ENCODE data around the gene IGFBP3. TPM values are rescaled to one million over a fixed set of nuclear protein-coding genes. Genes with fewer than 3 reads are reported as not detected.

IGFBP3 gene
- total and polyA plus RNA-seq, 2 of the 13 experiments (the other 11 are each of a cell fraction or from before 2014, with no cell fraction given) = 57.5 TPM; not detected in 1

DNA sequence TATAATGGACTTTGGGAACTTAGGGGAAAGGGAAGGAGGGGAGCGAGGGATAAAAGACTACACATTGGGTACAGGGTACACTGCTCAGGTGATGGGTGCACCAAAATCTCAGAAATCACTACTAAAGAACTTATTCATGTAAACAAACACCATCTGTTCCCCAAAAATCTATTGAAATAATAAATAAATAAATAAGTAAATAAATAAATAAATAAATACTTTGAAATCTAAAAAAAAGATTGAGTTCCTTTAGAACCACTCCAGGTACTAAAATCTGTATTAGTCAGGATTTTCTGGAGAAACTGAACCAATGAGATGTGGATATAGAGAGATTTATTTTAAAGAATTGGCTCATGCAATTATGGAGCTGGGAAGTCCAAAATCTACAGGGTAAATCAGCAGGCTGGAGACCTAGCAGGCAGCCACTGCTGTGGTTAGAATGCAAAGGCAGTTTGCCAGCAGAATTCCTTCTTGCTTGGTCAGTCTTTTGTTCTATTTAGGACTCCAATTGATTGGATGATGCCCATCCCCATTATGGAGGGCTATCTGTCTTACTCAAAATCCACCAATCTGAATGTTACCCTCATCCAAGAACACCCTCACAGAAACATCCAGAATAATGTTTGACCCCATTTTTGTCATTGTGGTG is 23.9 kb downstream of the IGFBP3 start (continued):
- TF ChIP-seq AGO1 (IDR thresholded peaks at IDR 0.05; ENCODE audit: low read depth, low read length, poor library complexity, severe bottlenecking) = no peak
- TF ChIP-seq, protein P1, sequence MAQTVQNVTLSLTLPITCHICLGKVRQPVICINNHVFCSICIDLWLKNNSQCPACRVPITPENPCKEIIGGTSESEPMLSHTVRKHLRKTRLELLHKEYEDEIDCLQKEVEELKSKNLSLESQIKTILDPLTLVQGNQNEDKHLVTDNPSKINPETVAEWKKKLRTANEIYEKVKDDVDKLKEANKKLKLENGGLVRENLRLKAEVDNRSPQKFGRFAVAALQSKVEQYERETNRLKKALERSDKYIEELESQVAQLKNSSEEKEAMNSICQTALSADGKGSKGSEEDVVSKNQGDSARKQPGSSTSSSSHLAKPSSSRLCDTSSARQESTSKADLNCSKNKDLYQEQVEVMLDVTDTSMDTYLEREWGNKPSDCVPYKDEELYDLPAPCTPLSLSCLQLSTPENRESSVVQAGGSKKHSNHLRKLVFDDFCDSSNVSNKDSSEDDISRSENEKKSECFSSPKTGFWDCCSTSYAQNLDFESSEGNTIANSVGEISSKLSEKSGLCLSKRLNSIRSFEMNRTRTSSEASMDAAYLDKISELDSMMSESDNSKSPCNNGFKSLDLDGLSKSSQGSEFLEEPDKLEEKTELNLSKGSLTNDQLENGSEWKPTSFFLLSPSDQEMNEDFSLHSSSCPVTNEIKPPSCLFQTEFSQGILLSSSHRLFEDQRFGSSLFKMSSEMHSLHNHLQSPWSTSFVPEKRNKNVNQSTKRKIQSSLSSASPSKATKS (CRISPR knock-in tag; IDR thresholded peaks at IDR 0.05) = no peak
- no peak for TF ChIP-seq GABPB1 (CRISPR knock-in tag; IDR thresholded peaks at IDR 0.05)
- no peak for TF ChIP-seq POLR2G (IDR thresholded peaks at IDR 0.05; ENCODE audit: low read depth, low read length)

DNA sequence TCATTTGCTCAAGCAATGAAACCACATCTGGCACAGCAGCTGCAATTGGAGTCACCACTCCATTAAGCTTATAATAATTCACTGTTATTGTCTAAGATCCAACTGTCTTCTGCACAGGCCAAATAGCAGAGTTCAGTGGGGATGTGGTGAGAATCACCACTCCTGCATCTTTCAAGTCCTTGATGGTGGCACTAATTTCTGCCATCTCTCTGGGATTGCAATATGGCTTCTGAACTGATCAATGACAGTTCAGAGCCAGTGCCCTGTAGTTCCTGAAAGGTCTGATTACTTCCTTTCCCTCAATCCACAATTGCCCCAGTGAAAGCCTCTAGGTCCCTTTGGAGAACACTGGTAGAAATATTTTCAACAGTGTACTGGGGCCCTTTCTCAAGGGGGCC is 26.4 kb downstream of the IGFBP3 start:
- Histone ChIP-seq H3K4me2 (ENCODE audit: low read depth, low read length) (no peak overlapping the region), H3K79me2 (ENCODE audit: insufficient read depth, low read length) (no peaks in the 10 kb centered on the region), H3K9me3 (ENCODE audit: low read length) (no peaks in the 10 kb centered on the region), H4K20me1 (ENCODE audit: insufficient read depth, low read length) (peaks cover 32% of the 10 kb centered on the region), H2AFZ (ENCODE audit: low read length) (no peak overlapping the region), H3K36me3 (replicated peaks in 1 of 2; ENCODE audit: control insufficient read depth in 1 of 2, insufficient read depth in 2 of 2, low read length in 2 of 2) (peaks cover 0 to 13% of the 10 kb centered on the region in 2 experiments; a peak in 4 of 5 replicates), H3K9ac (ENCODE audit: insufficient read depth, low read depth, low read length) (no peak overlapping the region), H3K4me3 (replicated peaks in 1 of 3; ENCODE audit: insufficient read depth in 1 of 3, low read depth in 2 of 3, low read length in 3 of 3) (no peak overlapping the region), H3K27ac (ENCODE audit: extremely low read length, insufficient read depth, low read length) (peak overlapping the region; percentile 59), H3K27me3 (ENCODE audit: control insufficient read depth in 1 of 2, insufficient read depth in 2 of 2, low read length in 2 of 2) (no peaks in the 10 kb centered on the region), H3K4me1 (ENCODE audit: insufficient read depth, low read length) (peaks cover 40% of the 10 kb centered on the region)
- no TSS peak for BruUV-seq (replicated peaks)
- in situ Hi-C loops (cut with HindIII; ENCODE audit: extremely low pct_ligation_motif_present, low pct_unique_long_range_greater_than_20kb) = no loop called here
- CTCF ChIA-PET (ENCODE audit: low intra/inter-chr PET ratio, low total read pairs) = no interaction called here
- POLR2A ChIA-PET = interaction anchor here (0.6 to 7.2 kb wide), 7 partner anchors 8 to 31 kb away, joined by 3 to 118 read pairs (median 5); partner anchors contain the start of genes CCDC201 and IGFBP3
- ATAC-seq (peak; percentile 20), FAIRE-seq (no peak), DNase-seq (ENCODE audit: low spot score) (no peak)
- intact Hi-C loops (cut with micrococcal nuclease; ENCODE audit: unreplicated experiment) = no loop called here
- TF ChIP-seq ATF1 (CRISPR knock-in tag; IDR thresholded peaks at IDR 0.05) = no peak
- 0 out of 2 replicates have a peak, but pooled peaks have one; percentile 36 for TF ChIP-seq ZNF850 (CRISPR knock-in tag; conservative IDR thresholded peaks at IDR 0.05)
- TF ChIP-seq SP4 (CRISPR knock-in tag; IDR thresholded peaks at IDR 0.05) = no peak; the same call in 1 of the 2 replicates
- TF ChIP-seq KLF11 (CRISPR knock-in tag; IDR thresholded peaks at IDR 0.05) = no peak
- TF ChIP-seq, protein P2, sequence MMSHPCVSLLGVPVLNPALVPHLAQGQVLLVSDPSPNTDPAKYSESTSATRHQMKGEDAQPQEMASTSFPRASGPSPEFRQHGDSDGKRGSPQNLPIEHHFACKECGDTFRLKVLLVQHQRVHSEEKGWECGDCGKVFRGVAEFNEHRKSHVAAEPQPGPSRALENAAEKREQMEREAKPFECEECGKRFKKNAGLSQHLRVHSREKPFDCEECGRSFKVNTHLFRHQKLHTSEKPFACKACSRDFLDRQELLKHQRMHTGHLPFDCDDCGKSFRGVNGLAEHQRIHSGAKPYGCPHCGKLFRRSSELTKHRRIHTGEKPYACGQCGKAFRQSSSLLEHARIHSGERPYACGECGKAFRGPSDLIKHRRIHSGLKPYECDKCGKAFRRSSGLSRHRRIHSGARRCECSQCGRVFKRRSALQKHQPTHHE (CRISPR knock-in tag; IDR thresholded peaks at IDR 0.05; ENCODE audit: borderline replicate concordance) = no peak
- TF ChIP-seq GABPB1 (CRISPR knock-in tag; IDR thresholded peaks at IDR 0.05) = no peak
- no peak for TF ChIP-seq HNF4A (CRISPR knock-in tag; IDR thresholded peaks at IDR 0.05)
- TF ChIP-seq TBL1XR1 (IDR thresholded peaks at IDR 0.05; ENCODE audit: borderline replicate concordance, low read length, partially characterized antibody) = no peak
- TF ChIP-seq SP5 (CRISPR knock-in tag; IDR thresholded peaks at IDR 0.05; ENCODE audit: borderline replicate concordance, low read depth) = no peak
- TF ChIP-seq ZFX (CRISPR knock-in tag; IDR thresholded peaks at IDR 0.05; ENCODE audit: low read depth) = 0 out of 2 replicates have a peak, but pooled peaks have one; percentile 4
- TF ChIP-seq, protein P3, sequence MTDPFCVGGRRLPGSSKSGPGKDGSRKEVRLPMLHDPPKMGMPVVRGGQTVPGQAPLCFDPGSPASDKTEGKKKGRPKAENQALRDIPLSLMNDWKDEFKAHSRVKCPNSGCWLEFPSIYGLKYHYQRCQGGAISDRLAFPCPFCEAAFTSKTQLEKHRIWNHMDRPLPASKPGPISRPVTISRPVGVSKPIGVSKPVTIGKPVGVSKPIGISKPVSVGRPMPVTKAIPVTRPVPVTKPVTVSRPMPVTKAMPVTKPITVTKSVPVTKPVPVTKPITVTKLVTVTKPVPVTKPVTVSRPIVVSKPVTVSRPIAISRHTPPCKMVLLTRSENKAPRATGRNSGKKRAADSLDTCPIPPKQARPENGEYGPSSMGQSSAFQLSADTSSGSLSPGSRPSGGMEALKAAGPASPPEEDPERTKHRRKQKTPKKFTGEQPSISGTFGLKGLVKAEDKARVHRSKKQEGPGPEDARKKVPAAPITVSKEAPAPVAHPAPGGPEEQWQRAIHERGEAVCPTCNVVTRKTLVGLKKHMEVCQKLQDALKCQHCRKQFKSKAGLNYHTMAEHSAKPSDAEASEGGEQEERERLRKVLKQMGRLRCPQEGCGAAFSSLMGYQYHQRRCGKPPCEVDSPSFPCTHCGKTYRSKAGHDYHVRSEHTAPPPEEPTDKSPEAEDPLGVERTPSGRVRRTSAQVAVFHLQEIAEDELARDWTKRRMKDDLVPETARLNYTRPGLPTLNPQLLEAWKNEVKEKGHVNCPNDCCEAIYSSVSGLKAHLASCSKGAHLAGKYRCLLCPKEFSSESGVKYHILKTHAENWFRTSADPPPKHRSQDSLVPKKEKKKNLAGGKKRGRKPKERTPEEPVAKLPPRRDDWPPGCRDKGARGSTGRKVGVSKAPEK (CRISPR knock-in tag; IDR thresholded peaks at IDR 0.05; ENCODE audit: borderline replicate concordance) = no peak
- TF ChIP-seq ZNF772 (CRISPR knock-in tag; IDR thresholded peaks at IDR 0.05) = no peak
- TF ChIP-seq, protein P4, sequence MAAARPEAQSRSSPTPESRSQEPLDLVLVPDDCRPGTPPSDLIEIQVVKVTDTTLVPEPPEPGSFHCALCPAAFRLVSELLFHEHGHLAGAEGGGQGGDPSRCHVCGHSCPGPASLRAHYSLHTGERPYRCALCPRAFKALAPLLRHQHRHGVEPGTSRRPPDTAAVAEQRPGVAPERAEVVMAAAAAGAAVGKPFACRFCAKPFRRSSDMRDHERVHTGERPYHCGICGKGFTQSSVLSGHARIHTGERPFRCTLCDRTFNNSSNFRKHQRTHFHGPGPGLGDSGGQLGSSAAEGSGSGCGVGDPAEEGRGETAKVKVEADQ (CRISPR knock-in tag; IDR thresholded peaks at IDR 0.05; ENCODE audit: borderline replicate concordance) = peak; percentile 38; the same call in 1 of the 2 replicates

Measured in HepG2 (cell line).